ENCODE results near the gene WWOX. TPM values are rescaled to one million over a fixed set of nuclear protein-coding genes. Genes with fewer than 3 reads are reported as not detected.

The WWOX gene
- polyA plus RNA-seq, 2 of the 4 experiments (the other 2 are of a cell fraction), result 16.0 to 17.2 TPM

DNA sequence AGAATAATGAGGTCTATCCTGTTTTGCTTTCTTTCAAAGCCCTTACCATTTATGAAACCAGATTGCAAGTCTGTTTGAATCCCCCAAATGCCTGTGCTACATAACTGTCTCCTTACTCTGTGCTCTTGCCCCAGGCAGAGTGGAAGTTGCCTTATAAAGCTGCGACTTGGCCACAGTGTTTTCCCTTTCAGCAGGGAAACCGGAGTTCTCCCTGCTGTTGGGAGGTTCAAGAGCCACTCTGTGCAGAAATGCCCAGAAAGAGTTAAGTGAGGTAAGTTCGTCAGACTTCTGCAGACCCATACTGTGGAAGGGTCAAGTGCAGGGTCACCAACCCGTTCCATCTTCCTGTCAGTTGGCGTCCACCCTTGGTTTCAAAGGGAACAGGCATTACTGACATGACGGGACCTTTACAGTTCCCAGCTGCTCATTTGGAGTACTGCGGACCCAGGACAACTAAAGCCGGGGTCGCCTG lies 508.9 kb downstream of the WWOX start:
- ChIA-PET POLR2A (no interaction called here), CTCF (no interaction called here)
- Histone ChIP-seq H3K9me3 (no peaks in the 10 kb centered on the region), H3K4me1 (no peaks in the 10 kb centered on the region), H3K4me3 (no peak overlapping the region), H3K27ac (no peak overlapping the region), H3K4me2 (no peak overlapping the region)
- ATAC-seq (no peak), DNase-seq (ENCODE audit: low read depth in 1 of 2, low spot score in 1 of 2) (no peak), FAIRE-seq (no peak)
- TF ChIP-seq CHD2 (IDR thresholded peaks at IDR 0.05; ENCODE audit: low read length, partially characterized antibody), result no peak
- no peak for TF ChIP-seq MYC (IDR thresholded peaks at IDR 0.05; ENCODE audit: borderline replicate concordance, low read length)
- TF ChIP-seq RARB (CRISPR knock-in tag; IDR thresholded peaks at IDR 0.05), result no peak
- no peak for TF ChIP-seq ESRRA (IDR thresholded peaks at IDR 0.05; ENCODE audit: borderline replicate concordance, low read length)
- TF ChIP-seq KDM1A (IDR thresholded peaks at IDR 0.05; ENCODE audit: low read depth), result no peak
- TF ChIP-seq FOXS1 (CRISPR knock-in tag; IDR thresholded peaks at IDR 0.05), result no peak
- TF ChIP-seq RCOR1 (IDR thresholded peaks at IDR 0.05; ENCODE audit: low read depth, low read length), result no peak
- no peak for TF ChIP-seq RFX5 (IDR thresholded peaks at IDR 0.05)
- no peak for TF ChIP-seq CBX2 (IDR thresholded peaks at IDR 0.05; ENCODE audit: borderline replicate concordance, low read depth)
- TF ChIP-seq, protein P1, sequence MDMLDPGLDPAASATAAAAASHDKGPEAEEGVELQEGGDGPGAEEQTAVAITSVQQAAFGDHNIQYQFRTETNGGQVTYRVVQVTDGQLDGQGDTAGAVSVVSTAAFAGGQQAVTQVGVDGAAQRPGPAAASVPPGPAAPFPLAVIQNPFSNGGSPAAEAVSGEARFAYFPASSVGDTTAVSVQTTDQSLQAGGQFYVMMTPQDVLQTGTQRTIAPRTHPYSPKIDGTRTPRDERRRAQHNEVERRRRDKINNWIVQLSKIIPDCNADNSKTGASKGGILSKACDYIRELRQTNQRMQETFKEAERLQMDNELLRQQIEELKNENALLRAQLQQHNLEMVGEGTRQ (IDR thresholded peaks at IDR 0.05), result no peak
- TF ChIP-seq HMGXB4 (CRISPR knock-in tag; IDR thresholded peaks at IDR 0.05; ENCODE audit: borderline replicate concordance), result no peak
- TF ChIP-seq SMC3 (IDR thresholded peaks at IDR 0.05), result no peak
- no peak for TF ChIP-seq HDAC2 (IDR thresholded peaks at IDR 0.05)
- TF ChIP-seq MAX (IDR thresholded peaks at IDR 0.05), result no peak
- no peak for TF ChIP-seq NPAS2 (CRISPR knock-in tag; IDR thresholded peaks at IDR 0.05; ENCODE audit: borderline replicate concordance)
- TF ChIP-seq ZC3H11A (IDR thresholded peaks at IDR 0.05), result no peak
- 60% methylated on average over 9 of the region's 9 CpGs for WGBS (ENCODE audit: missing lambda C conversion rate)

DNA sequence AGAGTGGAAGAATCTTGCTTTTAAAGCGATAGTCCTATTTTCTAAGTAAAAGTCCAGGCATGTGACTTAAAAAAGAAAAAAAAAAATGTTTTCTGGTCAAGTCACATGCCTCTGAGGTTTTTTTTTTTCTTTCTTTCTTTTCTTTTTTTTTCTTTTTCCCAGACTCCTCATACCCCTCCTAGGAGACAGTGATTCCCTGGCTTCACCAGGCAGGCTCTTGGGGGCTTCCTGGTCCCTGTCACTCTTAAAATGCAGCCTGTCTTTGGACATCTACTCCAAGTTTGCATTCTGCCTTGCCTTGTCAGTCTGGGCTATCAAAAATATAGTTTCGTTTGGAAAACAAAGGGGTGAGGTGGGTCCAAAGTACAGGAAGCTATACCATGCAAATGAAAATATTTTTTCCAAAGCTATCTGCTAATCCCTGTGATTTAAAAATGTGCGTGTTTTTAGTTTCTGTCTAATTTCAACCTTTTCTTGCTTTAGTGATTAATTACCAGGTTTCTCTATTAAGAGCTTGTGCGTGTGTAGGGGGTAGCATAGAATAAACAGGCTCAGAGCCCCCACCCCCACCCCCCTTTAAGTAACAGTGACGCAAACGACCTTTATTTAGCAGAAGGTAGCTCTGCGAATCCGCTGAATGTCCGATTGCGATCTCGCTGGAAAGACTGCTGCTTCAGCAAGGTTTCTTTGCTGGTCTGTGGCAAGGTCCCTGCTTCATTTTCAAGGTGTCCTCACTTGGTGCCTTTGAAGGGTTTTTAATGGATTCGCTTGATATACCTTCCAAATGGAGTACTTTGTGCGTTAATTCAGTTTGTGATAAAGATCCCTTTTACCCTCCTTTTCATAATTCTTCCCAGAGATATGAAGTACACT lies 510.2 kb downstream of the WWOX start:
- ChIA-PET CTCF (no interaction called here), POLR2A (no interaction called here)
- Histone ChIP-seq H3K4me2 (no peak overlapping the region), H3K27ac (no peak overlapping the region), H3K4me3 (no peak overlapping the region), H3K9me3 (no peaks in the 10 kb centered on the region), H3K4me1 (no peaks in the 10 kb centered on the region)
- WGBS (ENCODE audit: missing lambda C conversion rate), result 66% methylated on average over 13 of the region's 13 CpGs
- ATAC-seq, result no peak
- no peak for DNase-seq (ENCODE audit: low read depth in 1 of 2, low spot score in 1 of 2)
- no peak for FAIRE-seq
- TF ChIP-seq EP300 (IDR thresholded peaks at IDR 0.05) (no peak), JUNB (IDR thresholded peaks at IDR 0.05) (no peak), RNF2 (IDR thresholded peaks at IDR 0.05; ENCODE audit: borderline replicate concordance, low read depth) (no peak), TP53 (CRISPR knock-in tag; IDR thresholded peaks at IDR 0.05) (no peak), CEBPB (IDR thresholded peaks at IDR 0.05) (no peak), HDAC2 (IDR thresholded peaks at IDR 0.05) (no peak), NPAS2 (CRISPR knock-in tag; IDR thresholded peaks at IDR 0.05; ENCODE audit: borderline replicate concordance) (no peak), KDM1A (IDR thresholded peaks at IDR 0.05; ENCODE audit: low read depth) (no peak), POLR2AphosphoS2 (conservative IDR thresholded peaks at IDR 0.05; ENCODE audit: low read length) (no peak), ESRRA (IDR thresholded peaks at IDR 0.05; ENCODE audit: borderline replicate concordance, low read length) (no peak), SMC3 (IDR thresholded peaks at IDR 0.05) (no peak)
- TF ChIP-seq, protein P2, sequence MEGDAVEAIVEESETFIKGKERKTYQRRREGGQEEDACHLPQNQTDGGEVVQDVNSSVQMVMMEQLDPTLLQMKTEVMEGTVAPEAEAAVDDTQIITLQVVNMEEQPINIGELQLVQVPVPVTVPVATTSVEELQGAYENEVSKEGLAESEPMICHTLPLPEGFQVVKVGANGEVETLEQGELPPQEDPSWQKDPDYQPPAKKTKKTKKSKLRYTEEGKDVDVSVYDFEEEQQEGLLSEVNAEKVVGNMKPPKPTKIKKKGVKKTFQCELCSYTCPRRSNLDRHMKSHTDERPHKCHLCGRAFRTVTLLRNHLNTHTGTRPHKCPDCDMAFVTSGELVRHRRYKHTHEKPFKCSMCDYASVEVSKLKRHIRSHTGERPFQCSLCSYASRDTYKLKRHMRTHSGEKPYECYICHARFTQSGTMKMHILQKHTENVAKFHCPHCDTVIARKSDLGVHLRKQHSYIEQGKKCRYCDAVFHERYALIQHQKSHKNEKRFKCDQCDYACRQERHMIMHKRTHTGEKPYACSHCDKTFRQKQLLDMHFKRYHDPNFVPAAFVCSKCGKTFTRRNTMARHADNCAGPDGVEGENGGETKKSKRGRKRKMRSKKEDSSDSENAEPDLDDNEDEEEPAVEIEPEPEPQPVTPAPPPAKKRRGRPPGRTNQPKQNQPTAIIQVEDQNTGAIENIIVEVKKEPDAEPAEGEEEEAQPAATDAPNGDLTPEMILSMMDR (IDR thresholded peaks at IDR 0.05), result no peak
